Suprapubic skin (tissue), 4 donors: ENCODE data around the gene ZBTB17. TPM values are rescaled to one million over a fixed set of nuclear protein-coding genes. Genes with fewer than 3 reads are reported as not detected.

Experiments used
- DNase-seq, 2 donors: peaks; one replicate each; pipeline ENCODE4 v3.0.0-alpha.2; 2019; ENCODE audit warnings: low spot score in 2 of 2
- H3K27ac ChIP-seq: fragments of 200-600 bp; sonication (generic); one replicate; pipeline ENCODE4 v1.5.1; 2019
- H3K27me3 ChIP-seq: fragments of 200-600 bp; sonication (generic); one replicate; pipeline ENCODE4 v1.5.1; 2019
- H3K36me3 ChIP-seq: fragments of 200-600 bp; sonication (generic); one replicate; pipeline ENCODE4 v1.5.1; 2019
- H3K4me1 ChIP-seq: fragments of 200-600 bp; sonication (generic); one replicate; pipeline ENCODE4 v1.5.1; 2019
- H3K4me3 ChIP-seq: fragments of 200-600 bp; sonication (generic); one replicate; pipeline ENCODE4 v1.5.1; 2019; ENCODE audit warnings: mild to moderate bottlenecking
- H3K9me3 ChIP-seq: fragments of 200-600 bp; sonication (generic); one replicate; pipeline ENCODE4 v1.5.1; 2019
- EP300 ChIP-seq: sonication (generic); formaldehyde crosslinking; IDR thresholded peaks from one replicate; pipeline ENCODE4 v1.6.1; 2017; ENCODE audit warnings: antibody characterized with exemption
- POLR2A ChIP-seq, 2 donors: fragments of 450-650 bp; IDR thresholded peaks; one replicate each; pipeline ENCODE4 v1.6.1; 2017; ENCODE audit warnings: antibody characterized with exemption in 2 of 2, mild to moderate bottlenecking in 2 of 2, moderate library complexity in 2 of 2
- POLR2AphosphoS5 ChIP-seq, 3 donors: sonication (generic); formaldehyde crosslinking; IDR thresholded peaks; one replicate each; pipeline ENCODE4 v1.6.1; 2017; ENCODE audit warnings: antibody characterized with exemption in 3 of 3
- WGBS: methylation state at CpG from one replicate; pipeline ENCODE4 v1.1.5; 2018; 5-methylcytosine and 5-hydroxymethylcytosine counted together
- total RNA-seq, 4 donors: library from RNA; depleted of rRNA; stranded (reverse); fragments of >200 nt; gene quantifications; one replicate each; pipeline ENCODE4 v1.1.0, GENCODE V29; 2016
- TF ChIP-seq, protein P1 (sequence below), 2 donors: fragments of 200-600 bp in 1 of 2; fragments of 450-650 bp in 1 of 2; sonication (generic) in 1 of 2; IDR thresholded peaks; one replicate each; pipeline ENCODE4 v1.5.1; 2016 to 2019; ENCODE audit warnings: antibody characterized with exemption in 2 of 2, mild to moderate bottlenecking in 1 of 2, moderate library complexity in 1 of 2

Gene ZBTB17
- total RNA-seq, 4 donors from 2014 or later = 27.2 to 44.4 (median 34.1) TPM

DNA sequence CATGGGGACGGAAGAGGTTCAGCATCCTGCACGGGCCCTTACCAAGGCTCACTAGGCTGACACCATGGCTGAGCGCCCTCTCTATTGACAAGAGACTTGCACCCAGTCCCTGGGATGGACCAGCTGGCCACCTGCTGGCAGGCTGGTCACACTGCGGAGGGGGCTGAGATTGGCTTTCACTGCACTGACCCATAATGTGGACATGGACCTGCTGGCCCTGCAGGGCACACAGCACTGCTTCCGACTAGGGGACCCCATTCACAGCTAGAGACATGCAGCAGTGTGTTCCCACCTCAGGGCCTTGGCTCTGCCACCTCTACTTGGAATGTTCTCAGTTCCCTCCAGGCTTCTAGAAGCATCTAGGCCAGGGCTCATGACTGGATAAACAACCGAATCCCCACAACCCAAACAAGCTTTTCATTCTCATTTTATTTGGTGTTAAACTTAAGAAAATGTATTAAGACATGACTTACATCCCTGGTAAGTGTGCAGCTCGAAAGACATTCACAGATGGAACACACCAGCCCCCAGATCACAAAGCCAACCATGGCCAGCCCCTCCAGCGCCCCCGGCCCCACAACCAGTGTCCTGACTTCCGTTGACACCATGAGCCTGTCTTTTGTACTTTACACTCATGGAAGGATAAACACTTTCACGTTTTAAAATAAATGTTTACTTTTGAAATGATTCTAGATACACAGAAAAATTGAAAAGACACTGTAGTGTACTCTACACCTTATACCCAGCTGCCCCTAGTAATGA, 18.9 kb upstream of the ZBTB17 start:
- no peaks in the 10 kb centered on the region for H3K4me1 ChIP-seq
- H3K9me3 ChIP-seq = no peaks in the 10 kb centered on the region
- no peak overlapping the region for H3K4me3 ChIP-seq
- no peak for TF ChIP-seq EP300
- no peak for TF ChIP-seq POLR2A (IDR thresholded peaks at IDR 0.05)
- TF ChIP-seq, protein P1, sequence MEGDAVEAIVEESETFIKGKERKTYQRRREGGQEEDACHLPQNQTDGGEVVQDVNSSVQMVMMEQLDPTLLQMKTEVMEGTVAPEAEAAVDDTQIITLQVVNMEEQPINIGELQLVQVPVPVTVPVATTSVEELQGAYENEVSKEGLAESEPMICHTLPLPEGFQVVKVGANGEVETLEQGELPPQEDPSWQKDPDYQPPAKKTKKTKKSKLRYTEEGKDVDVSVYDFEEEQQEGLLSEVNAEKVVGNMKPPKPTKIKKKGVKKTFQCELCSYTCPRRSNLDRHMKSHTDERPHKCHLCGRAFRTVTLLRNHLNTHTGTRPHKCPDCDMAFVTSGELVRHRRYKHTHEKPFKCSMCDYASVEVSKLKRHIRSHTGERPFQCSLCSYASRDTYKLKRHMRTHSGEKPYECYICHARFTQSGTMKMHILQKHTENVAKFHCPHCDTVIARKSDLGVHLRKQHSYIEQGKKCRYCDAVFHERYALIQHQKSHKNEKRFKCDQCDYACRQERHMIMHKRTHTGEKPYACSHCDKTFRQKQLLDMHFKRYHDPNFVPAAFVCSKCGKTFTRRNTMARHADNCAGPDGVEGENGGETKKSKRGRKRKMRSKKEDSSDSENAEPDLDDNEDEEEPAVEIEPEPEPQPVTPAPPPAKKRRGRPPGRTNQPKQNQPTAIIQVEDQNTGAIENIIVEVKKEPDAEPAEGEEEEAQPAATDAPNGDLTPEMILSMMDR (IDR thresholded peaks at IDR 0.05) = peak; percentile 69 to 71
- no peak for TF ChIP-seq POLR2AphosphoS5 (IDR thresholded peaks at IDR 0.05)
- H3K27me3 ChIP-seq = no peaks in the 10 kb centered on the region
- 68% methylated on average over 9 of the region's 11 CpGs for WGBS
- no peak overlapping the region for H3K27ac ChIP-seq
- no peaks in the 10 kb centered on the region for H3K36me3 ChIP-seq
- DNase-seq = peak in 1 of 2 donors; percentile 71

DNA sequence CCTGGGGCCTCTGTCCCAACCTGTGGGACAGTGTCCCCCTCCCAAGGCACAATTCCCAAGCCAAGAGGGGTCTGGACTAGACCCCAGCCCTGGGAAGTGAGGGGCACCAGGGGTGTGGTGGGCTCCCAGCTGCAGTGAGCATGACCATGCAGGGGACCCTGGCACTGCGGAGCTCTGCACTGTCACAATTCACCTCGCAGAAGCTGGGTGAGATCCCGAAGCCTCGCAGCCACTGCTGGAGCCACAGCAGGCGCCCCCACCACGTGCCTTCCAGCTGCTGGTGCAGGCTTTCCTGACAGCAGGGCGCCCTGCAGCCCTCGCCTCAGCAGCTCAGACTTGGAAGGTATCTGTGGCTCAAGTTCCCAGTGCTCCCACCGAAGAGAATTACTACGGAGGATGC, 18.2 kb upstream of the ZBTB17 start:
- Histone ChIP-seq H3K36me3 (no peaks in the 10 kb centered on the region), H3K9me3 (no peaks in the 10 kb centered on the region), H3K4me3 (no peak overlapping the region), H3K4me1 (no peaks in the 10 kb centered on the region), H3K27me3 (no peaks in the 10 kb centered on the region), H3K27ac (no peak overlapping the region)
- DNase-seq = no peak
- no peak for TF ChIP-seq POLR2A (IDR thresholded peaks at IDR 0.05)
- no peak for TF ChIP-seq EP300
- TF ChIP-seq, protein P1 (IDR thresholded peaks at IDR 0.05) = no peak
- 95% methylated on average over 7 of the region's 10 CpGs for WGBS

- no peak for DNase-seq
- 90% methylated on average over 11 of the region's 15 CpGs for WGBS
- H3K4me3 ChIP-seq = no peak overlapping the region
- TF ChIP-seq, protein P1 (IDR thresholded peaks at IDR 0.05) = no peak
- TF ChIP-seq POLR2A (IDR thresholded peaks at IDR 0.05) (no peak), EP300 (no peak), POLR2AphosphoS5 (IDR thresholded peaks at IDR 0.05) (no peak)
- H3K27me3 ChIP-seq = no peaks in the 10 kb centered on the region
- H3K36me3 ChIP-seq = no peaks in the 10 kb centered on the region
- H3K9me3 ChIP-seq = no peaks in the 10 kb centered on the region
- H3K27ac ChIP-seq = no peak overlapping the region
- H3K4me1 ChIP-seq = no peaks in the 10 kb centered on the region
Observed at GRCh38 chr1:15993666-15994065, 17.8 kb upstream of the ZBTB17 start.

DNA sequence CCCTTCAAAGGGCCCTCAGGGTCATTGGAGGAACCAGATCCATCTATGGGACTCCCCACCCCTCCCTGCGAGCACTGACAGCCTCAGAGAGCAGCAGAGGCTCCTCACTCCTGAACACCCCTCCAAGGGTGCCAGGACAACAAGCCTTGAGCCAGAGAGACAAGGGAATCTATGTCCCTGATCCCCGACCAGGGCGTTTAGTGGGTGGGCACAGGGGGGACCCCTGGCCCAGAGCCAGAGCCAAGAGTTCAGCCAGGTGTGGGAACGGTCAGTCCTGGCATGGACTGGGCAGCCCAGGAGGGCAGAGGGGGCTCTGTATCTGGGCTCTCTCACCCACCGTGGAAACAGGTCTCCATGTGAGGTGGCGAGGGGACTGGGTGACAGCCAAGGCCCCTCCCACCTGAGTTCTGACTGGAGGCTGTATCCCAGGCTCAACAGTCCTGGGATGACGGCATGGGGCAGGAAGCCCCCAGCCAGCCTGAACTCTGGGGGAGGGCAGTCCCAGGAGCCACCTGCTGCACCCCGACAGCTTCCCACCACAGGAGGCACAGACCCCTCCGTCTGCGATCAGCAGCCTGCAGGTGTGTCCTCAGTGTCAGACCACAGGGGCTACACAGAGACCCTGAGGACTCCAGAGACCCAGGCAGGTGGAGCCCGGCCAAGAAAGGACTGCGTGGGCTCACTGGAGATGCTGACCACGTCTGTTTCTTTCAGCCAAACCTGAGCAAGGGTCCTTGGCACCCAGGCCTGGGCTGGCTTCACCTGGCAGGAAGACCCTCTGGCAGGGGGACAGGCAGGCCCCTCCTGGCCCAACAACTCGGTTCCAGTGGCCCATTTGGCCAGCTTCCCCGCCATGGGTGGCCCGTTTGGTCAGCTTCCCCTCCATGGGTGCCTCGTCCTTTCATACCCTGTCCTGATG, 16.9 kb upstream of the ZBTB17 start:
- no peaks in the 10 kb centered on the region for H3K27me3 ChIP-seq
- no peaks in the 10 kb centered on the region for H3K9me3 ChIP-seq
- H3K36me3 ChIP-seq = no peaks in the 10 kb centered on the region
- TF ChIP-seq, protein P1 (IDR thresholded peaks at IDR 0.05) = no peak
- TF ChIP-seq POLR2A (IDR thresholded peaks at IDR 0.05) (no peak), POLR2AphosphoS5 (IDR thresholded peaks at IDR 0.05) (no peak), EP300 (no peak)
- 65% methylated on average over 7 of the region's 17 CpGs for WGBS
- no peak for DNase-seq
- no peaks in the 10 kb centered on the region for H3K4me1 ChIP-seq
- no peak overlapping the region for H3K27ac ChIP-seq
- H3K4me3 ChIP-seq = no peak overlapping the region

DNA sequence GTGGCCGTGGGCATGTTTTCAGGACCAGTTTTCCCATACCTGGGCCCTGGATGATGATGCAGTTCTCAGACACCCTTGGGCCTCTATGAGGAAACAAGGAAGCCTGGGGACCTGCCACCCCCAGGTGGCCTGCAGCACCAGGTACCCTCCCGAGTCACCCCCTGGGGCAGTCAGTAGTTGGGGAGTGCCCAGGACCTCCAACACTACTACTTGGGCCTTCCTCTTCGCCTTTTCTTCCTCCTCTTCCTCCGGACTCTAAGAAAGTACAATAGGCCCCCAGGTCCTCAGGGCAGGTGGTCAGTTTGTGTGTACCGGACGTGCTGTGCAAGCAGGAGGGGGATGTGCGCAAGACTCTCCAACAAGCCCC, 16.3 kb upstream of the ZBTB17 start:
- H3K4me1 ChIP-seq = no peaks in the 10 kb centered on the region
- 96% methylated on average over 6 of the region's 7 CpGs for WGBS
- H3K27me3 ChIP-seq = no peaks in the 10 kb centered on the region
- H3K27ac ChIP-seq = no peak overlapping the region
- DNase-seq = no peak
- H3K36me3 ChIP-seq = no peaks in the 10 kb centered on the region
- no peak overlapping the region for H3K4me3 ChIP-seq
- TF ChIP-seq EP300 (no peak), POLR2AphosphoS5 (IDR thresholded peaks at IDR 0.05) (no peak), POLR2A (IDR thresholded peaks at IDR 0.05) (no peak)
- TF ChIP-seq, protein P1 (IDR thresholded peaks at IDR 0.05) = no peak
- H3K9me3 ChIP-seq = no peaks in the 10 kb centered on the region
